Testis (tissue), 3 donors: ENCODE measurements around the gene TDRD9. TPM values are rescaled to one million over a fixed set of nuclear protein-coding genes. Genes with fewer than 3 reads are reported as not detected.
A peak's percentile ranks its signal among the peaks of the same experiment; 100 is the strongest.

Experiments used
- DNase-seq: peaks from one replicate; pipeline ENCODE4 v3.0.0-alpha.2; 2019
- H3K27ac ChIP-seq, 2 donors: fragments of 200-600 bp; sonication (generic); one replicate each; pipeline ENCODE4 v1.5.1; 2019
- H3K27me3 ChIP-seq: fragments of 200-600 bp; sonication (generic); one replicate; pipeline ENCODE4 v1.5.1; 2019
- H3K36me3 ChIP-seq: fragments of 200-600 bp; sonication (generic); one replicate; pipeline ENCODE4 v1.5.1; 2017; ENCODE audit warnings: low read depth; ENCODE audit errors: missing control alignments
- H3K4me1 ChIP-seq: fragments of 200-600 bp; sonication (generic); one replicate; pipeline ENCODE4 v1.5.1; 2019
- H3K4me3 ChIP-seq, 2 donors: fragments of 200-600 bp; sonication (generic); one replicate each; pipeline ENCODE4 v1.5.1; 2017 to 2019
- H3K9me3 ChIP-seq: fragments of 200-600 bp; sonication (generic); one replicate; pipeline ENCODE4 v1.5.1; 2017
- CTCF ChIP-seq, 3 experiments: fragments of 450-650 bp in 2 of 3; fragments of 200-600 bp in 1 of 3; sonication (generic) in 1 of 3; IDR thresholded peaks; one replicate each; pipeline ENCODE4 v1.5.1; 2016 to 2019; ENCODE audit warnings: antibody characterized with exemption in 3 of 3, mild to moderate bottlenecking in 2 of 3, moderate library complexity in 1 of 3
- POLR2A ChIP-seq: fragments of 450-650 bp; IDR thresholded peaks from one replicate; pipeline ENCODE4 v1.6.1; 2017; ENCODE audit warnings: antibody characterized with exemption, mild to moderate bottlenecking, moderate library complexity
- WGBS, 2 donors: methylation state at CpG; one replicate each; pipeline ENCODE4 v1.1.5; 2018; 5-methylcytosine and 5-hydroxymethylcytosine counted together
- intact Hi-C: fragments of 100-400 bp; cut with DNase I; formaldehyde crosslinking; loops from one replicate; pipeline ENCODE4 v1.15.1; 2023; ENCODE audit warnings: low total_unique reads
- polyA plus RNA-seq: library from polyadenylated mRNA; stranded (reverse); fragments of 350-450 nt; fragmentation: Illumina TruSeq; extraction: RNeasy Lipid Tissue Mini Kit (QIAGEN cat#74804); gene quantifications from one replicate; pipeline ENCODE4 v1.2.3, GENCODE V29; 2014; ENCODE audit warnings: low read depth, low replicate concordance; ENCODE audit not compliant: insufficient read depth
- total RNA-seq, 2 donors: library from RNA; depleted of rRNA; stranded (reverse); fragments of >200 nt; gene quantifications; one replicate each; pipeline ENCODE4 v1.2.3, GENCODE V29; 2016

The TDRD9 gene
- total and polyA plus RNA-seq, 3 donors from 2014 or later = 41.8 to 72.8 (median 68.5) TPM

GRCh38 chr14:103880348-103881267 is 47.6 kb upstream of the TDRD9 start:
- peak overlapping the region; percentile 44 to 51 for H3K27ac ChIP-seq
- H3K27me3 ChIP-seq = no peaks in the 10 kb centered on the region
- WGBS, 2 donors = 36 to 57% methylated on average over 18 to 23 of the region's 23 CpGs
- H3K4me1 ChIP-seq = peaks cover 35% of the 10 kb centered on the region
- no peak overlapping the region for H3K4me3 ChIP-seq
- TF ChIP-seq POLR2A (no peak), CTCF (IDR thresholded peaks at IDR 0.05) (no peak)
- intact Hi-C loops = no loop called here
- no peaks in the 10 kb centered on the region for H3K36me3 ChIP-seq
- H3K9me3 ChIP-seq = no peaks in the 10 kb centered on the region
- peak; percentile 68 for DNase-seq

GRCh38 chr14:103881268-103882201 is 46.7 kb upstream of the TDRD9 start:
- peak; percentile 45 for DNase-seq
- TF ChIP-seq POLR2A = no peak
- TF ChIP-seq CTCF (IDR thresholded peaks at IDR 0.05) = no peak
- peak overlapping the region; percentile 28 to 44 for H3K27ac ChIP-seq
- no peaks in the 10 kb centered on the region for H3K9me3 ChIP-seq
- H3K27me3 ChIP-seq = no peaks in the 10 kb centered on the region
- H3K36me3 ChIP-seq = no peaks in the 10 kb centered on the region
- intact Hi-C loops = no loop called here
- 56 to 71% methylated on average over 14 to 31 of the region's 31 CpGs for WGBS, 2 donors
- no peak overlapping the region for H3K4me3 ChIP-seq
- H3K4me1 ChIP-seq = peaks cover 35% of the 10 kb centered on the region

GRCh38 chr14:103882503-103883262 is 45.6 kb upstream of the TDRD9 start:
- no peaks in the 10 kb centered on the region for H3K36me3 ChIP-seq
- intact Hi-C loops = no loop called here
- no peak for DNase-seq
- no peak overlapping the region for H3K27ac ChIP-seq
- WGBS, 2 donors = 77 to 79% methylated on average over 8 to 20 of the region's 20 CpGs
- H3K27me3 ChIP-seq = no peaks in the 10 kb centered on the region
- H3K4me3 ChIP-seq = no peak overlapping the region
- peaks cover 35% of the 10 kb centered on the region for H3K4me1 ChIP-seq
- TF ChIP-seq POLR2A = no peak
- TF ChIP-seq CTCF (IDR thresholded peaks at IDR 0.05) = no peak
- no peaks in the 10 kb centered on the region for H3K9me3 ChIP-seq

GRCh38 chr14:103883263-103883523 is 45.1 kb upstream of the TDRD9 start:
- intact Hi-C loops = no loop called here

More at GRCh38 chr14:103883263-103883523, 45.1 kb upstream of the TDRD9 start:
- H3K36me3 ChIP-seq = no peaks in the 10 kb centered on the region
- TF ChIP-seq CTCF (IDR thresholded peaks at IDR 0.05) = no peak
- no peak for TF ChIP-seq POLR2A
- H3K4me1 ChIP-seq = peaks cover 35% of the 10 kb centered on the region
- no peaks in the 10 kb centered on the region for H3K27me3 ChIP-seq
- no peak for DNase-seq
- no peak overlapping the region for H3K4me3 ChIP-seq
- 36 to 79% methylated on average over 2 to 3 of the region's 3 CpGs for WGBS, 2 donors
- no peak overlapping the region for H3K27ac ChIP-seq
- H3K9me3 ChIP-seq = no peaks in the 10 kb centered on the region
